IPS-18c (cell line): ENCODE data around the gene S1PR1.
"Not testable (repeated sequence)": the region's sequence is repeated elsewhere in the genome, so short reads cannot be mapped to it uniquely, and the experiment has no call there.

Experiments used
- H3K4me3 ChIP-seq: 2 replicates; pipeline ENCODE4 v1.7.0; 2013; ENCODE audit warnings: low read depth, mild to moderate bottlenecking, low read length, moderate library complexity; ENCODE audit not compliant: insufficient read depth
- H3K9me3 ChIP-seq: one replicate; pipeline ENCODE4 v1.6.1; 2013; ENCODE audit warnings: mild to moderate bottlenecking, low read length, moderate library complexity; ENCODE audit not compliant: control insufficient read depth, insufficient read depth

The S1PR1 gene

GRCh38 chr1:101215363-101216011 lies 21.3 kb upstream of the S1PR1 start:
- Histone ChIP-seq H3K4me3 (no peak overlapping the region), H3K9me3 (no peaks in the 10 kb centered on the region)

- no peak overlapping the region for H3K4me3 ChIP-seq
These were observed 20.2 kb upstream of the S1PR1 start for GRCh38 chr1:101216623-101217022.

GRCh38 chr1:101217148-101217547 lies 19.7 kb upstream of the S1PR1 start:
- Histone ChIP-seq H3K9me3 (no peaks in the 10 kb centered on the region), H3K4me3 (no peak overlapping the region)

More at GRCh38 chr1:101216623-101217022, 20.2 kb upstream of the S1PR1 start:
- no peaks in the 10 kb centered on the region for H3K9me3 ChIP-seq

GRCh38 chr1:101218968-101219367 lies 17.9 kb upstream of the S1PR1 start:
- not testable (repeated sequence) for H3K4me3 ChIP-seq, H3K9me3 ChIP-seq

GRCh38 chr1:101219924-101220870 lies 16.6 kb upstream of the S1PR1 start:
- H3K9me3 ChIP-seq = no peaks in the 10 kb centered on the region
- H3K4me3 ChIP-seq = no peak overlapping the region

GRCh38 chr1:101220906-101221305 lies 15.9 kb upstream of the S1PR1 start:
- Histone ChIP-seq H3K4me3 (no peak overlapping the region), H3K9me3 (no peaks in the 10 kb centered on the region)

GRCh38 chr1:101221945-101222429 lies 14.8 kb upstream of the S1PR1 start:
- Histone ChIP-seq H3K9me3 (no peaks in the 10 kb centered on the region), H3K4me3 (no peak overlapping the region)

GRCh38 chr1:101227837-101228236 lies 9.0 kb upstream of the S1PR1 start:
- H3K4me3 ChIP-seq = no peak overlapping the region
- no peaks in the 10 kb centered on the region for H3K9me3 ChIP-seq

GRCh38 chr1:101228424-101229134 lies 8.2 kb upstream of the S1PR1 start:
- Histone ChIP-seq H3K4me3 (no peak overlapping the region), H3K9me3 (no peaks in the 10 kb centered on the region)

- not testable (repeated sequence) for H3K4me3 ChIP-seq, H3K9me3 ChIP-seq
These were observed 4.6 kb upstream of the S1PR1 start for GRCh38 chr1:101232182-101232581.

GRCh38 chr1:101233495-101233894 lies 3.3 kb upstream of the S1PR1 start:
- H3K9me3 ChIP-seq = peaks cover 3% of the 10 kb centered on the region
- H3K4me3 ChIP-seq = no peak overlapping the region

GRCh38 chr1:101235216-101235695 lies 1.6 kb upstream of the S1PR1 start:
- Histone ChIP-seq H3K9me3 (peaks cover 3% of the 10 kb centered on the region), H3K4me3 (peak overlapping the region; percentile 77)

- Histone ChIP-seq H3K9me3 (peaks cover 3% of the 10 kb centered on the region), H3K4me3 (peak overlapping the region; percentile 77)
These were observed 913 bp upstream of the S1PR1 start for GRCh38 chr1:101235696-101236515.

- peak overlapping the region; percentile 77 for H3K4me3 ChIP-seq
- peaks cover 3% of the 10 kb centered on the region for H3K9me3 ChIP-seq
These were observed 514 bp downstream of the S1PR1 start for GRCh38 chr1:101237229-101237837.

- peak overlapping the region; percentile 25; the same call in 1 of the 2 replicates for H3K4me3 ChIP-seq
- H3K9me3 ChIP-seq = peaks cover 3% of the 10 kb centered on the region
These were observed 1.3 kb downstream of the S1PR1 start for GRCh38 chr1:101238031-101238628.

GRCh38 chr1:101238681-101239094 lies 1.9 kb downstream of the S1PR1 start:
- no peak overlapping the region for H3K4me3 ChIP-seq

More at GRCh38 chr1:101238681-101239094, 1.9 kb downstream of the S1PR1 start:
- H3K9me3 ChIP-seq = peaks cover 3% of the 10 kb centered on the region
